Measurements from ENCODE around the gene THAP8. TPM values are rescaled to one million over a fixed set of nuclear protein-coding genes. Genes with fewer than 3 reads are reported as not detected.
"Not testable (repeated sequence)": the region's sequence is repeated elsewhere in the genome, so short reads cannot be mapped to it uniquely, and the experiment has no call there.

THAP8 gene
- total RNA-seq, 2 donors from 2014 or later = 6.4 to 6.6 TPM

DNA sequence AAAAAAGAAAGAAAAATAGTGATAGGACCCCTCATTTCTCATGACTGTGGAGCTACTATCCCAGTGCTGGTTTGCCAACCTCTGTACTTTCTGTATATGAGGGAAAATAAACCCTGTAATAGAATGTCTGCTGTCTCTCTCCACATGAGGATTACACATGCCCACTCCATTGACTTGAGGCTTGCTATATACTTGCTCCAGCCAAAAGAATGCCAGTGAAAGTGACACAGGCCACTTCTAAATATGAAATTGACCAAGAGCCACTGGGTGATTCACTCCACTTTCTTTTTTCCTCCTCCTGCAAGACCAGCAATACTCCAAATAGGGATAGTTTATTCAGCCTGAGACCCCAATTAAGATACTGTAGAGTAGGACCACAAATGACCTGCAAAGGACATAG, 6.2 kb downstream of the THAP8 start:
- H3K4me3 ChIP-seq = no peak overlapping the region
- ATAC-seq (ENCODE audit: insufficient number of reproducible peaks, low FRiP score, low read depth) = no peak
- no peaks in the 10 kb centered on the region for H3K27me3 ChIP-seq (replicated peaks; ENCODE audit: insufficient read depth)
- H3K27ac ChIP-seq = no peak overlapping the region
- peaks cover 2% of the 10 kb centered on the region in 2 donors for H3K4me1 ChIP-seq (ENCODE audit: control insufficient read depth in 1 of 2, low read depth in 2 of 2)
- no peaks in the 10 kb centered on the region for H3K36me3 ChIP-seq
- TF ChIP-seq, protein P1, sequence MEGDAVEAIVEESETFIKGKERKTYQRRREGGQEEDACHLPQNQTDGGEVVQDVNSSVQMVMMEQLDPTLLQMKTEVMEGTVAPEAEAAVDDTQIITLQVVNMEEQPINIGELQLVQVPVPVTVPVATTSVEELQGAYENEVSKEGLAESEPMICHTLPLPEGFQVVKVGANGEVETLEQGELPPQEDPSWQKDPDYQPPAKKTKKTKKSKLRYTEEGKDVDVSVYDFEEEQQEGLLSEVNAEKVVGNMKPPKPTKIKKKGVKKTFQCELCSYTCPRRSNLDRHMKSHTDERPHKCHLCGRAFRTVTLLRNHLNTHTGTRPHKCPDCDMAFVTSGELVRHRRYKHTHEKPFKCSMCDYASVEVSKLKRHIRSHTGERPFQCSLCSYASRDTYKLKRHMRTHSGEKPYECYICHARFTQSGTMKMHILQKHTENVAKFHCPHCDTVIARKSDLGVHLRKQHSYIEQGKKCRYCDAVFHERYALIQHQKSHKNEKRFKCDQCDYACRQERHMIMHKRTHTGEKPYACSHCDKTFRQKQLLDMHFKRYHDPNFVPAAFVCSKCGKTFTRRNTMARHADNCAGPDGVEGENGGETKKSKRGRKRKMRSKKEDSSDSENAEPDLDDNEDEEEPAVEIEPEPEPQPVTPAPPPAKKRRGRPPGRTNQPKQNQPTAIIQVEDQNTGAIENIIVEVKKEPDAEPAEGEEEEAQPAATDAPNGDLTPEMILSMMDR (IDR thresholded peaks at IDR 0.05) = no peak
- DNase-seq (ENCODE audit: low spot score) = no peak
- no peaks in the 10 kb centered on the region for H3K9me3 ChIP-seq

DNA sequence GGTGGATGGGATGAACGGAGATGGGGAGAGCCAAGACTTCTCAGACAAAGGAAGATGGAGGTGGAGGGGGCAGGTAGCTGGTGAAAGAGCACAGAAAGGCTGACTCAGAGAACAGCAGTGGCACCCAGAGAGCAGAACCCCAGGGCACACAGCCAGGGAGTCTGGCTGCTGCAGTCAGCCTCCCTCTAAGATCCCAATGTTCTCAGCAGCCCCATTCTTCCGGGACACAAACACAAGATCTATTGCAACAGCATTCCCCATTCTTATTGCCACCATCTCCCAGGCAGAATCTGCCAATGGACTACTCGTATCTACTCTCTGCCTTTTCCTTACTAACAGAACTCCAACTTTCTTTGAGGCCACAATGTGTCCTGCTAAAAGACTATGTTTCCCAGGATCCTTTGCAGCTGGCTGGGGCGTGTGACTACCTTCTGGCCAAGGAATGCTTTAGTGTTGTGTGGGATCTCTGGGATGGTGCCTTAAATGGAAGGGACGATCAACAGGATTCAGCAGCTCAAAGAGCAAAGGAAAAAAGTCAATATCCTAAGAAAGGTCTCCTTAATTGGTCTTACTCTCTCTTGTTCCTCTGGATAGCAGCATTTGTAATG, 7.5 kb downstream of the THAP8 start:
- H3K4me1 ChIP-seq (ENCODE audit: control insufficient read depth in 1 of 2, low read depth in 2 of 2) = no peaks in the 10 kb centered on the region
- no peaks in the 10 kb centered on the region for H3K9me3 ChIP-seq
- no peak for ATAC-seq (ENCODE audit: insufficient number of reproducible peaks, low FRiP score, low read depth)
- TF ChIP-seq, protein P1 (IDR thresholded peaks at IDR 0.05) = no peak
- no peak overlapping the region for H3K4me3 ChIP-seq
- no peaks in the 10 kb centered on the region for H3K27me3 ChIP-seq (replicated peaks; ENCODE audit: insufficient read depth)
- DNase-seq (ENCODE audit: low spot score) = no peak
- H3K27ac ChIP-seq = no peak overlapping the region
- H3K36me3 ChIP-seq = no peaks in the 10 kb centered on the region

- Histone ChIP-seq H3K36me3 (no peaks in the 10 kb centered on the region), H3K27ac (no peak overlapping the region), H3K4me1 (ENCODE audit: control insufficient read depth in 1 of 2, low read depth in 2 of 2) (no peaks in the 10 kb centered on the region), H3K4me3 (no peak overlapping the region), H3K27me3 (replicated peaks; ENCODE audit: insufficient read depth) (no peaks in the 10 kb centered on the region), H3K9me3 (no peaks in the 10 kb centered on the region)
- ATAC-seq (ENCODE audit: insufficient number of reproducible peaks, low FRiP score, low read depth) (no peak), DNase-seq (ENCODE audit: low spot score) (no peak)
- TF ChIP-seq, protein P1 (IDR thresholded peaks at IDR 0.05) = no peak
These were observed 10.1 kb downstream of the THAP8 start for GRCh38 chr19:36043952-36044351.

GRCh38 chr19:36041831-36042230, 12.3 kb downstream of the THAP8 start:
- Histone ChIP-seq H3K36me3 (no peaks in the 10 kb centered on the region), H3K27ac (no peak overlapping the region), H3K4me1 (ENCODE audit: control insufficient read depth in 1 of 2, low read depth in 2 of 2) (no peaks in the 10 kb centered on the region), H3K9me3 (no peaks in the 10 kb centered on the region), H3K27me3 (replicated peaks; ENCODE audit: insufficient read depth) (no peaks in the 10 kb centered on the region), H3K4me3 (no peak overlapping the region)
- TF ChIP-seq, protein P1 (IDR thresholded peaks at IDR 0.05) = no peak
- DNase-seq (ENCODE audit: low spot score) (no peak), ATAC-seq (ENCODE audit: insufficient number of reproducible peaks, low FRiP score, low read depth) (no peak)

DNA sequence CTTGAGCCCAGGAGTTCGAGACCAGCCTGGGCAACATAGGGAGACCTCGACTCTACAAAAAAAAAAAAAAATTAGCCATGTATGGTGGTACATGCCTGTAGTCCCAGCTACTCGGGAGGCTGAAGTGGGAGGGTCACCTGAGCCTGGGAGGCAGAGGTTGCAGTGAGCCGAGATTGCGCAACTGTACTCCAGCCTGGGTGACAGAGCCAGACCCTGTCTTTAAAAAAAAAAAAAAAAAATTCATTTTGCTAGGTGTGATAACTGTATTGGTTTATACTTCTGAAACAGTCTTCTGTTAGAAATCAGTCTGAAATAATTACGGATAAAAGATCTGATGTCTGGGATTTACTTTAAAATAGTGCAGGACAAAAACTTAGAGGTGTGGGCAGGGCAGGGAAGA, 13.0 kb downstream of the THAP8 start:
- not testable (repeated sequence) for H3K4me3 ChIP-seq; H3K9me3 ChIP-seq; H3K27me3 ChIP-seq (replicated peaks; ENCODE audit: insufficient read depth); H3K27ac ChIP-seq; H3K36me3 ChIP-seq; ATAC-seq (ENCODE audit: insufficient number of reproducible peaks, low FRiP score, low read depth); DNase-seq (ENCODE audit: low spot score); H3K4me1 ChIP-seq (ENCODE audit: control insufficient read depth in 1 of 2, low read depth in 2 of 2)

DNA sequence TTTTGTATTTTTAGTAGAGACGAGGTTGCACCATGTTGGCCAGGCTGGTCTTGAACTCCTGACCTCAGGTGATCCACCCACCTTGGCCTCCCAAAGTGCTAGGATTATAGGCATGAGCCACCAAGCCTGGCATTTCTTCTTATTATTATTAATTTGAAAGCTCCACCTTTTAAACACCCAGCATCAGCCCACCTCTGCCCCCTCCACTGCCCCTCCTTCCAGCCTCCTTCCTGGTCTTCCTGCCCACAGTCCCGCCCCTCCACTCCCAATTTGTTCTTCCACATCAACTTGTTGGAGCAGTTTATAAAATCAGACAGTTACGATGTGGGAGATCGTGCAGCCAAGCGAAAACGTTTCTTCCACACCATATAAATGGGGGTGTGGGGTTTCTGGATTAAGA, 13.6 kb downstream of the THAP8 start:
- ATAC-seq (ENCODE audit: insufficient number of reproducible peaks, low FRiP score, low read depth) (no peak), DNase-seq (ENCODE audit: low spot score) (no peak)
- no peaks in the 10 kb centered on the region for H3K27me3 ChIP-seq (replicated peaks; ENCODE audit: insufficient read depth)
- TF ChIP-seq, protein P1 (IDR thresholded peaks at IDR 0.05) = no peak
- no peaks in the 10 kb centered on the region for H3K36me3 ChIP-seq
- no peak overlapping the region for H3K4me3 ChIP-seq
- no peaks in the 10 kb centered on the region for H3K9me3 ChIP-seq
- no peaks in the 10 kb centered on the region for H3K4me1 ChIP-seq (ENCODE audit: control insufficient read depth in 1 of 2, low read depth in 2 of 2)
- no peak overlapping the region for H3K27ac ChIP-seq

All from thoracic aorta (tissue), 2 donors.